Measurements from ENCODE around the gene NCAPD2.

DNA sequence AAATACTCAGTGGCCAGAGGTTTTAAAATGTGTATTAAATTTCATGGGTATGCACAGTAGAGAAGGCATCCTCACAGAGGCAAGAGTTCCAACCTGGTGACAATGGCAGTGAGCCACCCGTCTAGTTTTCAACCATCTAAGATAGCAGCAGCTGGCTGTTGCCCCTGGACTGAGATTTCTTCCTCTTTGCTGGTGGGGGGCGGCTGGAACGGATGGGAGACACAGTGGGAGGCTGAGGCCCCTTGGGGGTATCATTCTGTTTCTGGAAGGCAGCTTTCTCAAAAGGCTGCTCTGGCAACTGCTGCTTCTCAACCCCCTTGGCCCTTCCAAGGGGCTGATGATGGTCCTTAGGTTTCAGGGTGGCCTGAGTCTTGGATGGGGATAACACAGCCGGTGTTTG lies 63.0 kb downstream of the NCAPD2 start:
- TF ChIP-seq CTCF (conservative IDR thresholded peaks at IDR 0.05; ENCODE audit: low read depth, low read length) (no peak), POLR2A (IDR thresholded peaks at IDR 0.05; ENCODE audit: low read depth, low read length) (no peak), MAFK (IDR thresholded peaks at IDR 0.05; ENCODE audit: low read depth, low read length) (no peak), SMC3 (IDR thresholded peaks at IDR 0.05; ENCODE audit: low read depth, low read length) (no peak), RFX5 (IDR thresholded peaks at IDR 0.05; ENCODE audit: low read depth, low read length) (no peak), ELK1 (IDR thresholded peaks at IDR 0.05; ENCODE audit: borderline replicate concordance, low read depth, low read length) (no peak), MXI1 (IDR thresholded peaks at IDR 0.05; ENCODE audit: borderline replicate concordance, low read depth, low read length) (no peak), FOS (IDR thresholded peaks at IDR 0.05; ENCODE audit: low read depth, low read length) (no peak), MAZ (IDR thresholded peaks at IDR 0.05; ENCODE audit: borderline replicate concordance, low read depth, low read length) (no peak), BHLHE40 (IDR thresholded peaks at IDR 0.05; ENCODE audit: low read depth, low read length) (no peak), NFE2L2 (IDR thresholded peaks at IDR 0.05; ENCODE audit: low read depth, low read length) (no peak)
